ENCODE data around the gene DNAJC9.

The DNAJC9 gene

DNA sequence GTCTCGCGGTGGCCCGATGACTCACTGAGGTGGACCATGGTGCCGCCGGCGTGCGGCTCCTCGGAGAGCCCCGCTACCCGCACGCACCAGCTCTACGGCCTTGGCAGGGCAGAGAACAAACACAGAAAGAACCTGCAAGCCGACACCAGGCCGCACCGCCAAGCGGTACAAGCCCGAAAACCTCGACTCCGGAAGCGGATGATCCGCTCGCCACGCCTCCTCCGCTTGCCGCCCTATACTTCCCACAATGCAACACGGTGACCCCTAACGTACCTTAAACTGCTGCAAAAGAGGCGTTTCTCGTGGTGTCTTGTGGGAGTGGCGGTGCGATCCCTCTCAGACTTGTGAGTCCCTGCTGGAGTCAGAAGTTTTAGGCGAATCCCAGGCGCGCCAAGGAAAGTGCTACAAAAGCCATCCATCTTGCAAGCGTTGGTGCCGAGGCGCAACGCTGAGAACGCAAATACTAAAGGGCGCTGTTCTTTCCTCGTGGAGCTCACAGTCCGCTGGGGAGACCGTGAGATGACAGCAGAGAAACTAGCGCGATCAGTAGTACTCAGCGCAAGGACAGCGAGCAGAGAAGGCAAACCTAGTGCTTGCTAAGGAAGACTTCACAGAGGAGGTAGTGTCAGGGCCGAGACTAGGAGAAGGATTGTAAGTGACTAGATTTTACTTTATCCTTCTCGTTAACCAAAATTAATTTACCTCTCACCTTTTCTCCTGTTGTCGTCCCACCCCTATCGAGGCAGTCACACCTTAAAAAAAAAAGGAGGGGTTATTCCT is 5.6 kb upstream of the DNAJC9 start, which contains the start of gene MRPS16:
Gene MRPS16, minus strand, starts transcription at position 200 of the 780 bp plus-strand sequence. Its CDS starts 162 bp downstream, at position 38.
- H3K27ac ChIP-seq = peak within 1 kb of the TSS; percentile 91
- CTCF ChIA-PET = interaction anchor here (0.6 kb wide), 1 partner anchor 41 kb away, joined by 3 read pairs; no protein-coding TSS in a partner anchor
- POLR2A ChIA-PET (ENCODE audit: low non-redundant PET) = interaction anchor here (0.6 to 1.0 kb wide), 2 partner anchors 10 to 17 kb away, joined by 3 to 5 read pairs; no protein-coding TSS in a partner anchor
- peak; percentile 93 for DNase-seq (ENCODE audit: low spot score)
- TF ChIP-seq, protein P1, sequence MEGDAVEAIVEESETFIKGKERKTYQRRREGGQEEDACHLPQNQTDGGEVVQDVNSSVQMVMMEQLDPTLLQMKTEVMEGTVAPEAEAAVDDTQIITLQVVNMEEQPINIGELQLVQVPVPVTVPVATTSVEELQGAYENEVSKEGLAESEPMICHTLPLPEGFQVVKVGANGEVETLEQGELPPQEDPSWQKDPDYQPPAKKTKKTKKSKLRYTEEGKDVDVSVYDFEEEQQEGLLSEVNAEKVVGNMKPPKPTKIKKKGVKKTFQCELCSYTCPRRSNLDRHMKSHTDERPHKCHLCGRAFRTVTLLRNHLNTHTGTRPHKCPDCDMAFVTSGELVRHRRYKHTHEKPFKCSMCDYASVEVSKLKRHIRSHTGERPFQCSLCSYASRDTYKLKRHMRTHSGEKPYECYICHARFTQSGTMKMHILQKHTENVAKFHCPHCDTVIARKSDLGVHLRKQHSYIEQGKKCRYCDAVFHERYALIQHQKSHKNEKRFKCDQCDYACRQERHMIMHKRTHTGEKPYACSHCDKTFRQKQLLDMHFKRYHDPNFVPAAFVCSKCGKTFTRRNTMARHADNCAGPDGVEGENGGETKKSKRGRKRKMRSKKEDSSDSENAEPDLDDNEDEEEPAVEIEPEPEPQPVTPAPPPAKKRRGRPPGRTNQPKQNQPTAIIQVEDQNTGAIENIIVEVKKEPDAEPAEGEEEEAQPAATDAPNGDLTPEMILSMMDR (conservative IDR thresholded peaks at IDR 0.05; ENCODE audit: low read depth) = no peak

DNA sequence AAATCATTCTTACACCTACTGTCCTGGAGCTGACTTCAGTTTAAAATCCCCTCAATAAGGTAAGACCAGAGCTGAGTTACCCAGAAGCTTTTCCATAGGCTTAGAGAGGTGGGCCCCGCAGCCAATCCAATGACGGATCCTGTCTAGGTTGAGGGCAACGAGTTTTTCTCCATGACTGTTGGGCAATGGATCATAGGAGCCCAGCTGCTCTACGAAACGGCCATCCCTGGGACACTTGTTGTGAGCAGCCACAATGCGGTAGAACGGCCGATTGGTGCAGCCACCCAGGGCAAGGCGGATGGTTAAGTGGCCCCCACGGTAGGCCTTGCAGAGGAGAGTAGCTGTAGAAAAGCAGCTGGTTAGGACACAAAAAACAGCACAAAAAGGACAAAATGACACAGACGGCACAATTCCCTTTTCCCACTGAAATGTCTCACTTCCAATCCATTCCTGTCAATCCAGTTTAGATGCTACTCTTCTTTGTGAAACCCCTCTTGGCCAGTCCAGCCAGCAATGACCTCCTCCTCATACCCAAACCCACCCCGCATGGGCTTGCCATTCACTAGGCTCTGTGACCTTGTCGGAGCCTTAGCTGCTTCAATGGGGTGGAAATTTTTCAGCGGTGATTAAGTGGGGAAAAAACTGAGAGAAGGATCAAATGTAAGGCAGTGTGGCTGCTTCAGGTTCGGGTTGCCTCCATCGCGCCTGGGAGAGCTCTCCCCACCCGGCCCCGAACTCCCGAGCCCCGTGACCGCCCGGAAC is 4.8 kb upstream of the DNAJC9 start:
- no peak for DNase-seq (ENCODE audit: low spot score)
- TF ChIP-seq, protein P1 (conservative IDR thresholded peaks at IDR 0.05; ENCODE audit: low read depth) = no peak
- H3K27ac ChIP-seq = peak overlapping the region; percentile 91
- POLR2A ChIA-PET (ENCODE audit: low non-redundant PET) = interaction anchor here (0.6 kb wide), 1 partner anchor 16 kb away, joined by 3 read pairs; no protein-coding TSS in a partner anchor
- CTCF ChIA-PET = interaction anchor here (0.6 kb wide), 1 partner anchor 41 kb away, joined by 3 read pairs; no protein-coding TSS in a partner anchor

DNA sequence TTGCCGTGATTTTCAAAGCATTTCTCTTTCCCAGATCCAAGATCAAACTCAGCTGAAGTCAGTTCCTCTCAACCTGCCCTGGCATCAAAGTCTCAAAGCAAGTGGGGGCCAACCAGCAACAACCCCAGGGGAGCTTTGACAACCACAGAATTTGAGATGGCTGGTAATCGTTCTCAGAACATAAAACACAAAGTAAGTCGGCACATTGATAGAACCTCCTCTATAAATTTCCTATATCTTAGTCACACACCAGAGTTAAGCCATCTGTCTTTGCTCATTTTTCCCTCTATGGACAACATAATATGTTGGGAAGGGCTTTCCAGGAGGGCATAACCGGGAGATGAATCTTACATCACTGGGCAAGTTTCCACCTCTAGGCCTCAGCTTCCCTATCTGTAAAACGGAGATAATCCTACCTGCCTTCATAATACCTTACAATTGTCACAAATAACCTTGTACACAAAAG is 1.2 kb upstream of the DNAJC9 start:
- DNase-seq (ENCODE audit: low spot score) = no peak
- ChIA-PET CTCF (no interaction called here), POLR2A (ENCODE audit: low non-redundant PET) (no interaction called here)
- TF ChIP-seq, protein P1 (conservative IDR thresholded peaks at IDR 0.05; ENCODE audit: low read depth) = no peak
- H3K27ac ChIP-seq = no peak overlapping the region

DNA sequence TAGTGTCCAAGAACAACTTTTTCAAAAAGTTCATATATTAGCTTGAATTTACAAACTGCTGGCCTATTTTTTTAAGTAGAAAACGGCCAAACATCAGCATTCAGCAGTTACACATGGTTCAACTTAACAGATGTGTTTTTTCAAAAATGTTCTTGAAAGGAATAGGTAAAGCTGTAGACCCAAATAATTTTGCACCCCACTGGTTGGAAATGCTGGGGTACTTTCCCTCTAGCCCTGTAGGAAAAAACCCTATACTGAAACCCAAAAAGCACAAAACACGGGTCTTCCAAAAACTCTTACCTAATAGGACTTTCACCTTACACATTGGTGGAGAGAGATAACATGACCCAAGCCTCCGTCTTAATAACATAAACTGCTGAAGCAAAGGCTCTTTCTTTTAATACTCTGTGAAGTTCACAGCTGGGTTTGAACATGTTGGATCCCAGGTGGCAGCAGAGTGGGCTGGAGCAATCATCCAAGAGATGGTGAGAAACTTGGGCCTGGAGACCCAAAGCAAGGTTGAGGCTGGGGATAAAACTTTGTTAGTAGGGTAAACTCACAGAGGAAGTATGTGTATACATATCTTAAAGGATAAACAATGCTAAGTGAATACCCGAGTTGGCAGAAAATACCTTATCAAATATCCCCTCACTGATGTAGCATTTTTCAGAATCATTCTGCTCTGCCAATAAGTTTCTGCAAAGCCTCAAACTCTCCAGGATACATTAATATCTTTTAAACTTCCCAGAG is 629 bp upstream of the DNAJC9 start:
- CTCF ChIA-PET = interaction anchor here (0.6 to 0.9 kb wide), 2 partner anchors 12 to 16 kb away, joined by 3 read pairs; no protein-coding TSS in a partner anchor
- POLR2A ChIA-PET (ENCODE audit: low non-redundant PET) = interaction anchor here (1.0 kb wide), 2 partner anchors 9 to 210 kb away, joined by 3 to 9 read pairs; no protein-coding TSS in a partner anchor
- no peak for DNase-seq (ENCODE audit: low spot score)
- peak overlapping the region; percentile 98 for H3K27ac ChIP-seq
- TF ChIP-seq, protein P1 (conservative IDR thresholded peaks at IDR 0.05; ENCODE audit: low read depth) = no peak

DNA sequence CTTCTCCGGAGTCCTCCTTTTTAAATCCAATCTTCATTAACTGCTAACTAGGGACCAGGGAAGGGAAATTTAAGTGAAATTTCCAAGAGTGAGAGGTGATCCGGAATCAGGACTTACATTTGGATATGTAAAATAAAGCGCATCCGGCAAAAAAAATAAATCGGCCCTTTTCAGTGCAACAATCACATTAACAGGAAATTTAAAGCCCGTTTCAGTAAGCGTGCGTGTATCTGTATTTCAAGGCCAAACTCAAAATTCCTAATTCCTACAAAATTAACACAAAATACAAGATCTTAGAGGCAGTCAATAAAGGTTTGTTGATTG is 771 bp downstream of the DNAJC9 start:
- no peak for DNase-seq (ENCODE audit: low spot score)
- ChIA-PET POLR2A (ENCODE audit: low non-redundant PET) (interaction anchor here (0.6 to 0.7 kb wide), 3 partner anchors 21 to 362 kb away, joined by 3 to 6 read pairs (median 4); no protein-coding TSS in a partner anchor), CTCF (interaction anchor here (1.1 kb wide), 1 partner anchor 166 kb away, joined by 5 read pairs; no protein-coding TSS in a partner anchor)
- TF ChIP-seq, protein P1 (conservative IDR thresholded peaks at IDR 0.05; ENCODE audit: low read depth) = no peak
- peak overlapping the region; percentile 98 for H3K27ac ChIP-seq
